ENCODE data around the gene SMC6. TPM values are rescaled to one million over a fixed set of nuclear protein-coding genes. Genes with fewer than 3 reads are reported as not detected.

SMC6 gene
- total RNA-seq = 18.1 and 37.7 TPM in 2 replicates

GRCh38 chr2:17753803-17754663 lies at the start of gene SMC6, which contains the start of gene GEN1:
Gene SMC6, minus strand, starts transcription at chr2:17753810. Its CDS starts 7,864 bp downstream, at chr2:17745946.
Gene GEN1, plus strand, starts transcription at chr2:17754138. Its CDS starts 5,806 bp downstream, at chr2:17759944.

Other genes starting within 250 kb of the SMC6 start
- gene RAD51AP2, start 235.4 kb downstream of the SMC6 start, total RNA-seq = not detected in 2 replicates
- gene VSNL1, start 213.1 kb downstream of the SMC6 start, total RNA-seq = not detected in 2 replicates
- 7.1 and 13.8 TPM in 2 replicates for gene GEN1, start 328 bp upstream of the SMC6 start, total RNA-seq
- not detected in 2 replicates for gene MSGN1, start 62.6 kb upstream of the SMC6 start, total RNA-seq
- gene KCNS3, start 124.9 kb upstream of the SMC6 start, total RNA-seq = 0.31 and 0.65 TPM in 2 replicates

Measured in bladder microvascular endothelial cell (primary cell).